Measurements from ENCODE around the gene NR5A1.

Gene NR5A1

GRCh38 chr9:124440786-124441185, 66.4 kb downstream of the NR5A1 start:
- DNase-seq (ENCODE audit: low read depth) = no peak

- DNase-seq (ENCODE audit: low read depth) = no peak
Observed at GRCh38 chr9:124439686-124440243, 67.4 kb downstream of the NR5A1 start.

- no peak for DNase-seq (ENCODE audit: low read depth)
Observed at GRCh38 chr9:124439086-124439485, 68.1 kb downstream of the NR5A1 start.

DNA sequence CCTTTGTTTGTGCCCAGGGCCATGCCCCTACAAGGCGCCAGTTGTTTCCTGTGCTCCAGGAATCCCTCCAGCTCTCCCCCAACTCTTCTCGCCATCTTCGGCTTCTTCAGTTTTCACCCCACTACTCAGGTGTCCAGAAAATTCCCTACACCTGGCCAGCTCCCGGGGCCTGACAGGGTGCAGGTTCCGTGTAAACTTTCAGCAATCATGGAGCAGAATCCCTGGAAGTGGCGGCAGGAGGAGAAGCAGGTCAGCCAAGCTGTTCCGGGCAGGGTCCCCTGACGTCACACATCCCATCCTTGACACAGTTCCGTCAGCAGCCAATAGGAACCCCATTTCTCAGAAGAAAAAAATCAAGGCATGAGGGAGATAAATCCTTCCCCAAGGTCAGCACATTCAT, 69.1 kb downstream of the NR5A1 start:
- no peak for DNase-seq (ENCODE audit: low read depth)

DNA sequence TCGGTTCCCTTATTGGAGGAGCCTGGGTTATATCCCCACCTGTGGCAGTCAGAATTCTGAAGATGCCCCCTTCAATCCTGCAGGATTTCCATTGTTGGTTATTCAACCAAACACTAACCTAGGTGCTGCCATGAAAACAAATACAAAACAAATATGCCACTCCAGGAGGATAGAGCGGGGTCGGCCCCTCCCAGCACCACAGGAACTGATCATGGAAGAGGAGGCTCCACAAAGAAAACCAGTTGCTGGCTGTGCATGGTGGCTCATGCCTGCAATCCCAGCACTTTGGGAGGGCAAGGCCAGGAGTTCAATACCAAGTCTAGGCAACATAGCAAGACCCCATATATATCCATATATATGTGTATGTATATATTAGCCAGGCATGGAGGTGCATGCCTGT, 70.1 kb downstream of the NR5A1 start:
- DNase-seq (ENCODE audit: low read depth) = no peak

DNA sequence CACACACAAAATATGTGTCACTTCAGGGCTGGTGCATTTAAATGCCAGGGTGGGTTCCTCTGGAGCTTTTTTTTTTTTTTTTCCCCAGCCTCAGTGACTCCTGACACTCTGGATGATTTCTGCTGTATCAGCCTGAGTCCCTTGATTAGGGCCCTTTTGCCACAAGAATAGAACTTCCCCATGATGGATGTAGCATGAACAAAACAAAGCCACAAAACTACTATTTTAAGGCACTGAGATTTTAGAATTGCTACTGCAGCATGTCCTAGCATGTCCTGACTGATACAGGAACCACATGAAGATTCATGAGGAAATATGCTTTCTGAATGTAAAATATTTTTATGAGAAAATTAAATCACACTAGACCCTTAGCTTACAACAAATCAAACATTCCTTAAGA, 70.9 kb downstream of the NR5A1 start:
- DNase-seq (ENCODE audit: low read depth) = no peak
